ENCODE results near the gene FERMT1. TPM values are rescaled to one million over a fixed set of nuclear protein-coding genes. Genes with fewer than 3 reads are reported as not detected.
"Not testable (repeated sequence)": the region's sequence is repeated elsewhere in the genome, so short reads cannot be mapped to it uniquely, and the experiment has no call there.

The FERMT1 gene
- total RNA-seq, 1 donor from 2014 or later = 1.2 TPM

GRCh38 chr20:6120491-6120988, 2.3 kb downstream of the FERMT1 start:
- FAIRE-seq = no peak
- DNase-seq (ENCODE audit: low spot score in 2 of 2) = no peak

- DNase-seq (ENCODE audit: low spot score in 2 of 2) = no peak
- no peak for FAIRE-seq
Observed at GRCh38 chr20:6116758-6117157, 6.1 kb downstream of the FERMT1 start.

- no peak for FAIRE-seq
- no peak for DNase-seq (ENCODE audit: low spot score in 2 of 2)
Observed at GRCh38 chr20:6115221-6115895, 7.5 kb downstream of the FERMT1 start.

GRCh38 chr20:6114696-6115095, 8.1 kb downstream of the FERMT1 start:
- no peak for FAIRE-seq
- DNase-seq (ENCODE audit: low spot score in 2 of 2) = no peak

GRCh38 chr20:6113951-6114350, 8.9 kb downstream of the FERMT1 start:
- no peak for DNase-seq (ENCODE audit: low spot score in 2 of 2)
- no peak for FAIRE-seq

GRCh38 chr20:6112965-6113364, 9.9 kb downstream of the FERMT1 start:
- DNase-seq (ENCODE audit: low spot score in 2 of 2); FAIRE-seq: not testable (repeated sequence)

GRCh38 chr20:6108330-6108729, 14.5 kb downstream of the FERMT1 start:
- no peak for FAIRE-seq
- no peak for DNase-seq (ENCODE audit: low spot score in 2 of 2)

GRCh38 chr20:6104493-6105188, 18.2 kb downstream of the FERMT1 start:
- DNase-seq (ENCODE audit: low spot score in 2 of 2) (no peak), FAIRE-seq (no peak)

- no peak for DNase-seq (ENCODE audit: low spot score in 2 of 2)
- no peak for FAIRE-seq
Observed at GRCh38 chr20:6103301-6103700, 19.5 kb downstream of the FERMT1 start.

GRCh38 chr20:6101346-6101745, 21.5 kb downstream of the FERMT1 start:
- DNase-seq (ENCODE audit: low spot score in 2 of 2) = no peak
- FAIRE-seq = no peak

- no peak for DNase-seq (ENCODE audit: low spot score in 2 of 2)
- no peak for FAIRE-seq
Observed at GRCh38 chr20:6100246-6100645, 22.6 kb downstream of the FERMT1 start.

- no peak for FAIRE-seq
Observed at GRCh38 chr20:6099819-6100218, 23.0 kb downstream of the FERMT1 start.

GRCh38 chr20:6095409-6095808, 27.4 kb downstream of the FERMT1 start:
- no peak for DNase-seq (ENCODE audit: low spot score in 2 of 2)
- FAIRE-seq = no peak

More at GRCh38 chr20:6099819-6100218, 23.0 kb downstream of the FERMT1 start:
- DNase-seq (ENCODE audit: low spot score in 2 of 2) = no peak

- no peak for DNase-seq (ENCODE audit: low spot score in 2 of 2)
- FAIRE-seq = no peak
Observed at GRCh38 chr20:6094565-6094964, 28.3 kb downstream of the FERMT1 start.

- DNase-seq (ENCODE audit: low spot score in 2 of 2) (no peak), FAIRE-seq (no peak)
Observed at GRCh38 chr20:6094063-6094462, 28.8 kb downstream of the FERMT1 start.

- no peak for FAIRE-seq
- no peak for DNase-seq (ENCODE audit: low spot score in 2 of 2)
Observed at GRCh38 chr20:6091661-6092060, 31.2 kb downstream of the FERMT1 start.

GRCh38 chr20:6086868-6087267, 36.0 kb downstream of the FERMT1 start:
- FAIRE-seq = no peak
- DNase-seq (ENCODE audit: low spot score in 2 of 2) = no peak

- DNase-seq (ENCODE audit: low spot score in 2 of 2) = no peak
- no peak for FAIRE-seq
Observed at GRCh38 chr20:6083926-6084325, 38.9 kb downstream of the FERMT1 start.

- no peak for FAIRE-seq
- DNase-seq (ENCODE audit: low spot score in 2 of 2) = no peak
Observed at GRCh38 chr20:6081236-6081635, 41.6 kb downstream of the FERMT1 start.

- FAIRE-seq = no peak
- DNase-seq (ENCODE audit: low spot score in 2 of 2) = no peak
Observed at GRCh38 chr20:6079016-6079415, 43.8 kb downstream of the FERMT1 start.

- DNase-seq (ENCODE audit: low spot score in 2 of 2) (no peak), FAIRE-seq (no peak)
Observed at GRCh38 chr20:6075428-6076219, 47.2 kb downstream of the FERMT1 start.
